ENCODE results near the gene TFAM.

Gene TFAM

DNA sequence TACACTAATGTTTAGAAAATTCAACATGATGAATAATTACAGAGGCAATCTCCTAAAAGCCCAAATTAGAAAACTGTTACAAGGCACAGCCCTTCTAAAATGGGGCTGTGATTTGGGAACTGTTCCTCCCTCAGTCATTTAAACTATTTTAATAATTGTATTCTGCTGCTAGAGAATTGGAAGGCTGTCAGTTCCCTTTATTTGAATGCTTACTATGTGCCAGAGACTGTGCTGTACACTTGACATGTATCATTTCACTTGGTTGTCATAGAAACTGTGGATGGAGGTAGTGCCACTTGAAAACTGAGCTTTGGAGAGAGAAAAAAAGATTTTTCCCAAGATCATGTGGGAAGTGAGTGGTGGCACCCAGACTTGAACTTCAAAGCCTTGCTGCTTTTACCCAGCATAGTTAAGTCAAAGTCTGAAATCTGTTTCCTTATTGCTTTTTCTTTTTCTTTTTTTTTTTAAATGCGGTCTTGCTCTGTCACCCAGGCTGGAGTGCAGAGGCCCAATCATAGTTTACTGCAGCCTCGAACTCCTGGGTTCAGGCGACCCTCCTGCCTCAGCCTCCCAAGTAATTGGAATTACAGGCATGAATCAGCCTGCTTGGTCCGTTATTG lies 26.8 kb upstream of the TFAM start:
- Histone ChIP-seq H3K27me3 (ENCODE audit: control insufficient read depth, insufficient read depth, low read length) (no peaks in the 10 kb centered on the region), H3K9ac (ENCODE audit: low read depth, low read length) (no peak overlapping the region), H3K9me3 (ENCODE audit: control insufficient read depth, insufficient read depth, low read length) (no peaks in the 10 kb centered on the region)

DNA sequence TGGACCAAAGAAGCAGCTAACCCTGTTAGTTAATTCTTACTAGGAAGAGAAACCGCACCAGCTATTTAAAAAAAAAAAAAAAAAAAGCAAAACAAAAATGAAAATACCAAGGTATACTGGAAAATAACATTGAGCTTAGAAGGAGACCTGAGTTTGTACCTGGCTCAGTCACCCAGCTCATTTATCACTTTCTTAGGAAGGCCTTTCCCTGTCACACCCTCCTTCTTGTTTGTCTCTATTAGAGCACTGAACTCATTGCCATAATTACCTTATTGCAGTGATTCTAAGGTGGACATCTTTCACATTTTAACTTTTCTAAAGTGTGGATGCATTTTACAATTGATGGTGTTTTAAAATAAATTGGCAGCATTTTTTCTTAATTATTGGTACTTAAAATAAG lies 26.3 kb upstream of the TFAM start:
- Histone ChIP-seq H3K4me1 (ENCODE audit: control insufficient read depth, insufficient read depth, low read length) (no peaks in the 10 kb centered on the region), H3K4me3 (ENCODE audit: low read depth, low read length) (no peak overlapping the region), H3K9ac (ENCODE audit: low read depth, low read length) (no peak overlapping the region), H3K36me3 (ENCODE audit: control insufficient read depth, insufficient read depth, low read length) (no peaks in the 10 kb centered on the region), H3K27me3 (ENCODE audit: control insufficient read depth, insufficient read depth, low read length) (no peaks in the 10 kb centered on the region), H3K9me3 (ENCODE audit: control insufficient read depth, insufficient read depth, low read length) (no peaks in the 10 kb centered on the region)

More for the DNA sequence above, 26.8 kb upstream of the TFAM start:
- H3K36me3 ChIP-seq (ENCODE audit: control insufficient read depth, insufficient read depth, low read length) = no peaks in the 10 kb centered on the region
- H3K4me1 ChIP-seq (ENCODE audit: control insufficient read depth, insufficient read depth, low read length) = no peaks in the 10 kb centered on the region
- H3K4me3 ChIP-seq (ENCODE audit: low read depth, low read length) = no peak overlapping the region

DNA sequence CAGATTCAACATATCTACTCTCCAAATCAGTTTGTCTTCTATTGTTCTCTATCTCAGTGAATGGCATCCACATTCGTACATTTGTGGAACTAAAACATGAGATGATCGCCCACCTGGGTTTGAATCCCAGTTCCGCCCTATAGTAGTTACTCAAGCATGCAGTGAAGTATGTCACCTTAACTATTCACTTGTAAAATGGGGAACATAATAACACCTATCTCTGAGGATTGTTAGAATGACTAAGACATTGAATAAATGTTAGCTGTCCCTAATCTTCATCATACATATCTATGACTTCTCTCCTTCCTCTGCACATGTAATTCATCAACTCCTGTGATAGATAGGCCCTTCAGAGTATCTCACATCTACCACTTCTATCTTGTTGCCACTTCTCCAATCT lies 25.7 kb upstream of the TFAM start:
- no peaks in the 10 kb centered on the region for H3K4me1 ChIP-seq (ENCODE audit: control insufficient read depth, insufficient read depth, low read length)
- H3K36me3 ChIP-seq (ENCODE audit: control insufficient read depth, insufficient read depth, low read length) = no peaks in the 10 kb centered on the region
- no peaks in the 10 kb centered on the region for H3K9me3 ChIP-seq (ENCODE audit: control insufficient read depth, insufficient read depth, low read length)
- H3K9ac ChIP-seq (ENCODE audit: low read depth, low read length) = no peak overlapping the region
- H3K27me3 ChIP-seq (ENCODE audit: control insufficient read depth, insufficient read depth, low read length) = no peaks in the 10 kb centered on the region
- no peak overlapping the region for H3K4me3 ChIP-seq (ENCODE audit: low read depth, low read length)

DNA sequence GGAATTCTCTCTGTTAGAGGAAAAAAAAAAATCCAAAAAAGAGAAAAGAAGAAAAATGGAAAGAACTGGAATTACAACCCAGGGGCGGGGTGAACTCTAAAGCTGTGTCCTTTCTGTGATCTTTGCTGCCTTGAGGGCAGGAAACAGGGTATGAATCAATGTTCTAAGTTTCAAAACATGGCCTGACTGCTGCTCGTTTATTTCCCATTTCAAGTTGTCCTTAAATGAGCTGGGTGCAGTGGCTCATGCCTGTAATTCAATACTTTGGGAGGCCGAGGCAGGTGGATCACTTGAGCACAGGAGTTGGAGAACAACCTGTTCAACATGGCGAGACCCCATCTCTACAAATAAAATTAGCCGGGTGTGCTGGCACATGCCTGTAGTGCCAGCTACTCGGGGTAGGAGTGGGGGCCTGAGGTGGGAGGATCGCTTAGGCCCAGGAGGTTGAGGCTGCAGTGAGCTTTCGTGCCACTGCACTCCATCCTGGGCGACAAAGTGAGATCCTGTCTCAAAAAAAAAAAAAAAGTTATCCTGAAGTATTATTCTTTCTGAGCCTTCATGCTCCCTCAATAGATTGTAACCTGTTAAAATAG lies 24.7 kb upstream of the TFAM start:
- H3K4me1 ChIP-seq (ENCODE audit: control insufficient read depth, insufficient read depth, low read length) = no peaks in the 10 kb centered on the region

DNA sequence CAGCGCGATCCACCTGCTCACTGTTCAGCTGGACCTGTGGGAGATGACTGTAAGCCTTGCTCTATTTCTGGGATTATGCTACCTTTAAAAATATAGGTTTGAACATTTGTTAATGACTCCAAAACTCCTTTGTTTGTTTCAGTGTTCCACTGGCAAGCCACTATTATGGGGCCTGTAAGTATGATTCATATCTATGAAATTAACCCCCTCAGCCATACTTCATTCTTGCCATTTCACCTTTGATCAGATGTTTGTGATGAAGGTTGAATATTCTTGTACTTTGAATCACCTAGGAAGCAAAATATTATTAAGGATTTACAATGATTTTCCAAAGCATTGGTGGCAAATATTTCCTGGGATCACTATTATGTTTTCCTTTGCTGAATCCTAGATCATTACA lies 23.9 kb upstream of the TFAM start:
- Histone ChIP-seq H3K4me3 (ENCODE audit: low read depth, low read length) (no peak overlapping the region), H3K4me1 (ENCODE audit: control insufficient read depth, insufficient read depth, low read length) (no peaks in the 10 kb centered on the region), H3K9me3 (ENCODE audit: control insufficient read depth, insufficient read depth, low read length) (no peaks in the 10 kb centered on the region), H3K9ac (ENCODE audit: low read depth, low read length) (no peak overlapping the region), H3K27me3 (ENCODE audit: control insufficient read depth, insufficient read depth, low read length) (no peaks in the 10 kb centered on the region), H3K36me3 (ENCODE audit: control insufficient read depth, insufficient read depth, low read length) (no peaks in the 10 kb centered on the region)

More for the DNA sequence above, 24.7 kb upstream of the TFAM start:
- Histone ChIP-seq H3K9me3 (ENCODE audit: control insufficient read depth, insufficient read depth, low read length) (no peaks in the 10 kb centered on the region), H3K36me3 (ENCODE audit: control insufficient read depth, insufficient read depth, low read length) (no peaks in the 10 kb centered on the region), H3K9ac (ENCODE audit: low read depth, low read length) (no peak overlapping the region), H3K27me3 (ENCODE audit: control insufficient read depth, insufficient read depth, low read length) (no peaks in the 10 kb centered on the region), H3K4me3 (ENCODE audit: low read depth, low read length) (no peak overlapping the region)

DNA sequence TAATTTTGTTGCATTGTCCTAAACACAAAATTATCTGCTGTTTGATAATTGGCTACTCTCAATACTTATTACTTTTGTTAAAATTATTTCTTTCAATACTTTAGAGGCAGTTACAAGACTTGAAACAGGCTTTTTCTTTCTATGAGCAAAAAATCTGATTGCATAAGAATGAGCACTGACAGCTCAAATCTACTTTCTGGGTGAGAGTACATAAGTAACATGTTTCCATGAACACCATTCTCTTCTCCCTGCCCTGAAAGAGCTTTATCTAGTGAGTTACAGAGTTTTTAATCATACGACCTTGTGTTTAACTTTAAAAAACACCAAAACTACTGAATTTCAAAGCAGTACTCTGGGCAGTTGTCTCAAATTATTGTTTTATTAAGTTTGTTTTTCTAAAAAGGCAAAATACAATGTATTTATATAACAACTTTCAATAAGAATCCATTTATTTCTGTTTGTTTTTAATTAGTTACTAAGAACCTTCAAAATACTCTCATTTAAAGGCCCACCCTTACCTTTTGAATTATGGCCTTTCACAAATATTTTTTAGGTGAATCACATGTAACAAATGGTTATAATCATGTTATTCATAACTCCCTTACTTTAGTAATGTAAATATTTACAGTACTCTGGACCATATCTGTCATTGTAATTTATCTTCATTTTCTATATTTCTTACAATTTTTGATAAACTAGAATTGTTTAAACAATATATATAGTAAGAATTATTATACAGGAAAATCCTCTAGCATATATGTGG lies 23.0 kb upstream of the TFAM start:
- no peak overlapping the region for H3K9ac ChIP-seq (ENCODE audit: low read depth, low read length)
- no peak overlapping the region for H3K4me3 ChIP-seq (ENCODE audit: low read depth, low read length)
- H3K4me1 ChIP-seq (ENCODE audit: control insufficient read depth, insufficient read depth, low read length) = no peaks in the 10 kb centered on the region
- no peaks in the 10 kb centered on the region for H3K27me3 ChIP-seq (ENCODE audit: control insufficient read depth, insufficient read depth, low read length)
- H3K9me3 ChIP-seq (ENCODE audit: control insufficient read depth, insufficient read depth, low read length) = no peaks in the 10 kb centered on the region
- H3K36me3 ChIP-seq (ENCODE audit: control insufficient read depth, insufficient read depth, low read length) = no peaks in the 10 kb centered on the region

DNA sequence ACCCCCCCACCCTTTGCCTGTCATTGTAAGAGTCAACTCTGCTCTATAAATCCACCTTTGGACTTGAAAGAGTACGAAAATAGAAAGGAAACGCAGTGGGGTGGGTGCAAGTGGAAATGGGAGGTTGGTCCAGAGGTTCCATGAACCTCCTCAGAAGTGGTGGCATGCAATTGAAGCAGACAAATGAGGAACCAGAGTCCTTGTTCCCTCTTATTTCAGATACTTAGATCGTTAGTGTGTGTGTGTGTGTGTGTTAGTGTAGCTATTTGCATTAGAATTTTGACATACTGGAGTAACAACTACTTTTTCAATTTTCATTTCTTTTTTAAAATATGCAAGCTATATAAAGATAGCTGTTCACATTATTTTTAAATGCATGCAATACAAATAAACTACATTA lies 18.1 kb upstream of the TFAM start:
- no peak overlapping the region for H3K4me3 ChIP-seq (ENCODE audit: low read depth, low read length)
- no peak overlapping the region for H3K9ac ChIP-seq (ENCODE audit: low read depth, low read length)
- H3K27me3 ChIP-seq (ENCODE audit: control insufficient read depth, insufficient read depth, low read length) = no peaks in the 10 kb centered on the region
- H3K9me3 ChIP-seq (ENCODE audit: control insufficient read depth, insufficient read depth, low read length) = no peaks in the 10 kb centered on the region
- H3K4me1 ChIP-seq (ENCODE audit: control insufficient read depth, insufficient read depth, low read length) = no peaks in the 10 kb centered on the region
- H3K36me3 ChIP-seq (ENCODE audit: control insufficient read depth, insufficient read depth, low read length) = no peaks in the 10 kb centered on the region

DNA sequence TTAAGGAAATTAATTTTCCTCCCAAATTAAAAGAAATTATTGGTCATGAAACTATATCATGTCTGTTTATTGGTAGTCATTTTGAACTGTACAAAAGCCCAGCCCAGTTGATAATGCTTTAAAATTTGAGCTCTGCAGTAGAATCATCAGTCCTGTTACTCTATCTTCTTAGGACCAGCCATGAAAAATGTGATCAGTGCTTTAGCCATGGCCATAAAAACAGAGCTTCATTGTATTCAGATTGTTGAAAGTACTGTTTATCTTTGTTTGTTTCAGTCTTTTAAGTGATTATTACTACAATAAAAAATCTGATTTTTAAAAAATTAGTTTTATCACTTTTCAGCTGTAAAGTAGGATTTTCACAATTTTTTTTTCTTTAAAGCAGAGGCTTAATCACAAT lies 13.7 kb upstream of the TFAM start:
- H3K4me1 ChIP-seq (ENCODE audit: control insufficient read depth, insufficient read depth, low read length) = no peaks in the 10 kb centered on the region
- no peak overlapping the region for H3K9ac ChIP-seq (ENCODE audit: low read depth, low read length)
- H3K27me3 ChIP-seq (ENCODE audit: control insufficient read depth, insufficient read depth, low read length) = no peaks in the 10 kb centered on the region
- H3K36me3 ChIP-seq (ENCODE audit: control insufficient read depth, insufficient read depth, low read length) = no peaks in the 10 kb centered on the region
- H3K4me3 ChIP-seq (ENCODE audit: low read depth, low read length) = no peak overlapping the region
- no peaks in the 10 kb centered on the region for H3K9me3 ChIP-seq (ENCODE audit: control insufficient read depth, insufficient read depth, low read length)

DNA sequence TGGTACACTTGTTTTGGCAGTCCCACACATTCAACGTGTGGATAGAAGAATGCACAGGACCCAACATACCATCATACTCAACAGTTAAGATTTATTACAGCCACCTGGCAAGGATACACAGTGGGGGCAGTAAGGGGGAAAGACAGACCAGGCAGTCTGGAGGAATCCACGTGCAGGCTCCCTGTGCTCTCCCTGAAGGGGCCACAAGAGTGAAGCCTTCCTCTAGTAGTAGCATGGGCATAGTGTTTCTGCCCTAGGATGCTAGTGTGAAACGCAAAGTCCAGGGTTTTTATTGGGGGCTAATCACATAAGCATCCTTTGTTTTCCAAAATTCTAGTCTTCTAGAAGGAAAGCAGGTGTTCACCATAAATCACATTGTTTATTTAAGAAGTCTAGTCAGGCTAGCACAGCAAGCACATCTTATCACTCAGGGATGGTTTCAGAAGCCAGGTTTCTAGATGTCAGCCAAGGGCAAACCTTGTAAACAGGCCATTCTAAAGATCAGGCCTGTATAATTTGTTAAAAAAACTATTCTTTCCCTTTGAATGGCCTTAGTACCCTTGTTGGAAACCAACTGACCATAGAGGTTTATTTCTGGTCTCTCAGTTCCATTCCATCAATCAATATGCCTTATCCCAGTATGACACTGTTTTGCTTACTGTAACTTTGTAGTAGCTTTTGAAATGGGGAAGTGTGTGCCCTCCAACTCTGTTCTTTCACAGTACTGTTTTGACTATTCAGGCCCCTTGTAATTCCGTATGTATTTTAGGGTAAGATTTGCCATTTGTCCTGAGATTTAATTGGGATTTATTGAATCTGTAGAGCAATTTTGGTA lies 12.4 kb upstream of the TFAM start:
- Histone ChIP-seq H3K9ac (ENCODE audit: low read depth, low read length) (no peak overlapping the region), H3K4me3 (ENCODE audit: low read depth, low read length) (no peak overlapping the region), H3K36me3 (ENCODE audit: control insufficient read depth, insufficient read depth, low read length) (no peaks in the 10 kb centered on the region), H3K9me3 (ENCODE audit: control insufficient read depth, insufficient read depth, low read length) (no peaks in the 10 kb centered on the region), H3K4me1 (ENCODE audit: control insufficient read depth, insufficient read depth, low read length) (no peaks in the 10 kb centered on the region), H3K27me3 (ENCODE audit: control insufficient read depth, insufficient read depth, low read length) (no peaks in the 10 kb centered on the region)

DNA sequence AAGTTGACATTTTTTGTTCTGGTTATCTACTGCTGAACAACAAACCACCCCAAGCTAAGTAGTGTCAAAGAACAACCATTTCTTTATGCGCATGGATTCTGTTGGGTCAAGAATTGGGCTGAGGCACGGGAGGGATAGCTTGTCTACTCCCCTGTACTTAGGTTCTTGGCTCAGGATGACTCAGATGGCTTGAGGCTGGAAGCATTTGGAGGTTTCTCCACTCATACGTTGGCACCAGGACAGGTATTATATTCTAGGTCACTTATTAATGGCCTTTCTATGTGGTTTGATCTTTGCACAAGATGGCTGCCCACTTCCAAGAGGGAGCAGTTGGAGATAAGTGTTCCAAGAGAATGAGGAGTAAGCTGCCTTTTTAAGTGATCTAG lies 11.8 kb upstream of the TFAM start:
- no peaks in the 10 kb centered on the region for H3K9me3 ChIP-seq (ENCODE audit: control insufficient read depth, insufficient read depth, low read length)
- no peak overlapping the region for H3K4me3 ChIP-seq (ENCODE audit: low read depth, low read length)
- H3K9ac ChIP-seq (ENCODE audit: low read depth, low read length) = no peak overlapping the region
- no peaks in the 10 kb centered on the region for H3K4me1 ChIP-seq (ENCODE audit: control insufficient read depth, insufficient read depth, low read length)
- no peaks in the 10 kb centered on the region for H3K27me3 ChIP-seq (ENCODE audit: control insufficient read depth, insufficient read depth, low read length)
- H3K36me3 ChIP-seq (ENCODE audit: control insufficient read depth, insufficient read depth, low read length) = no peaks in the 10 kb centered on the region

DNA sequence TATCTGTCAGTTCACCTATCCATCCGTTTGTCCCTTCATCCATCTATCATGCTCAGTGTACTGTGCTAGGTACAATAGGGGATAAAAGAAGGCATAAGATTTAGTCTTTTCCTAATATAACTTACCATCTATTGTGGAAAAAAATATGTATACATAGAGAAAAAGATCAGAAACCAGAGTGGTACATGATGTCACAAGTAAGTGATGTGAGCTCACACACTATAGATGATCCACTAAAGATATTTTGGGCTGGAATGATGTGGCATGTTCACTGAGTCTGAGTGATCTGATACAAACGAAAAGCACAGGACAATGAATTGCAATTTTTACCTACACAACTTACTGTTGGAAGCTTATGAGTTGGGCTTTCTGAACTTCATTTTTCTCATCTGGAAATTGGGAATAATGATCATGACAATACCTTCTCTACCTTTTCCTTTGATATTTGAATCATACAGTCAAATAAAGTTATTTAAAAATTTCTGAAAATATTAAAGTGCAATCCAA lies 2.7 kb upstream of the TFAM start:
- Histone ChIP-seq H3K9ac (ENCODE audit: low read depth, low read length) (no peak overlapping the region), H3K4me3 (ENCODE audit: low read depth, low read length) (no peak overlapping the region), H3K27me3 (ENCODE audit: control insufficient read depth, insufficient read depth, low read length) (no peaks in the 10 kb centered on the region), H3K36me3 (ENCODE audit: control insufficient read depth, insufficient read depth, low read length) (no peaks in the 10 kb centered on the region), H3K4me1 (ENCODE audit: control insufficient read depth, insufficient read depth, low read length) (no peaks in the 10 kb centered on the region), H3K9me3 (ENCODE audit: control insufficient read depth, insufficient read depth, low read length) (no peaks in the 10 kb centered on the region)

All from iPS-15b (cell line).